HG02981 (cell line): ENCODE results near the gene MESD.
"Not testable (repeated sequence)": the region's sequence is repeated elsewhere in the genome, so short reads cannot be mapped to it uniquely, and the experiment has no call there.

Experiments
- ATAC-seq: cut with Tn5 transposase; IDR thresholded peaks from one replicate; pipeline ENCODE4 v1.9.1; 2021; ENCODE audit warnings: mild to moderate bottlenecking, moderate library complexity; ENCODE audit not compliant: unreplicated experiment

MESD gene

DNA sequence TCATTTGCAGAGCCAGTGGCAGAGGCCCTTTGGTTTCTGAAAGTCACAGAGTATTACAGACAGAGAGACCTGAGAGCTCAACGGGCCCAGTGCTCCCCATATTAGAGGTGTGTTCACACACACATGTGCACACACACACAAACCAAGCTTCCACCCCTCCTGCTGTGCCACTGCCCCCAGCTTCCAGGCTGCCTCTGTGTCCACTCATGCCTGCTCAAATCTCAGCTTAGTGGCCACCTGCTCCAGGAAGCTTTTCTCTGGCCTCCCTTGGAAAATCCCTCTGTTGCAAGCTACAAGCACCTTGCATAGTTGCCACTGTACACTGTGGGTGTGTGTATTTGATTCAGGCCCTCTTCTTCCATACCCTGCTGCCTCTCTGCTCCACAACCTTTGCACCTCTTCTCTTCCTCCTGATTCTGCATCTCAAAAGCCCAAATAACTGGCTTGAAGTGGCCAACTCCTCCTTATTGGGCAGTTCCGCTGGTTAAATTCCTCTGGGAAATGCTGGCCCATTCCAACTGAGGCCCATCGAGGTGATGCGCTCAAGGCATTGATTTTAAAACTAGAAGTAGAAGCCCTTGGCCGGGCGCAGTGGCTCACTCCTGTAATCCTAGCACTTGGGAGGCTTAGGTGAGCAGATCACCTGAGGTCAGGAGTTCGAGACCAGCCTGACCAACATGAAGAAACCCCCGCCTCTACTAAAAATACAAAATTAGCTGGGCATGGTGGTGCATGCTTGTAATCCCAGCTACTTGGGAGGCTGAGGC, 23.0 kb downstream of the MESD start:
- no peak for ATAC-seq

DNA sequence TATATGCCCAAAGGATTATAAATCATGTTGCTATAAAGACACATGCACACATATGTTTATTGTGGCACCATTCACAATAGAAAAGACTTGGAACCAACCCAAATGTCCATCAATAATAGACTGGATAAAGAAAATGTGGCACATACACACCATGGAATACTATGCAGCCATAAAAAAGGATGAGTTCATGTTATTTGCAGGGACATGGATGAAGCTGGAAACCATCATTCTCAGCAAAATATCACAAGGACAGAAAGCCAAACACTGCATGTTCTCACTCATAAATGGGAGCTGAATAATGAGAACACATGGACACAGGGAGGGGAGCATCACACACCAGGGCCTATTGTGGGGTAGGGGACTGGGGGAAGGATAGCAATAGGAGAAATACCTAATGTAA, 24.2 kb downstream of the MESD start:
- ATAC-seq: not testable (repeated sequence)

DNA sequence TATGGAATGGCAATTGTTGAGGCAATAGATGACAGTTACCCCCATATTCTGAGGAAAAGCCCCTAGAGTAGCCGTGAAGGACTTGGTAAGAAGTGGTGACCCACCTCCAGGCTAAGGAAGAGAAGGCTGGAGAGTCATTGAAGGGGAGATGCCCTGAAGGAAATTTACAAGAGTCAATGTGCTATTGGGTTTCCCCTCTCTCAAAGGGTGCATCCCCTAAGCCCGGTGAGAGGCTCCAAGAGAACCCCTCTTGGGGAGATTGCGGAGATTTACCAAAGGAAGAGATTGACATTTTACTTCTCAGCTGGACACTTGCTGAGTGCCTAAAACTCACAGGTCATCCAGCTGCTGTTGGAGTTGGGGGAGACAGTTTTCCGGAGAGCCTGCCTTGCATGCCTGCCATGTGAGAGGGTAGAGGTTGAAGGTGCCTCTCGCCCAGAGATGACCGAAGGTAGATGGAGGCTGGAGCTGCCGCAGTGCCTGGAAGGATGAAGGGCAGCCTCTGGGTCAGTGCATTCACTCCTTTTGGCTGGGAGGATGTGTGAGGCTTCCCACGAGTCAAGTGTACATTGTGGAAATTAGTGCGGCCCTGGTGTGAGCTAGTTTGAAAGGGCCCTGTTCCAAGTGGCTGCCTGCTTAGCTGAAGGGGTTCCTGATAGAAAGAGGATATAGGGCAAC, 30.7 kb downstream of the MESD start:
- ATAC-seq: no peak

GRCh38 chr15:80957976-80958375, 31.6 kb downstream of the MESD start:
- ATAC-seq: no peak

GRCh38 chr15:80957556-80957955, 32.1 kb downstream of the MESD start:
- ATAC-seq: no peak

- ATAC-seq: not testable (repeated sequence)
Observed at GRCh38 chr15:80955571-80956452, 33.8 kb downstream of the MESD start.

DNA sequence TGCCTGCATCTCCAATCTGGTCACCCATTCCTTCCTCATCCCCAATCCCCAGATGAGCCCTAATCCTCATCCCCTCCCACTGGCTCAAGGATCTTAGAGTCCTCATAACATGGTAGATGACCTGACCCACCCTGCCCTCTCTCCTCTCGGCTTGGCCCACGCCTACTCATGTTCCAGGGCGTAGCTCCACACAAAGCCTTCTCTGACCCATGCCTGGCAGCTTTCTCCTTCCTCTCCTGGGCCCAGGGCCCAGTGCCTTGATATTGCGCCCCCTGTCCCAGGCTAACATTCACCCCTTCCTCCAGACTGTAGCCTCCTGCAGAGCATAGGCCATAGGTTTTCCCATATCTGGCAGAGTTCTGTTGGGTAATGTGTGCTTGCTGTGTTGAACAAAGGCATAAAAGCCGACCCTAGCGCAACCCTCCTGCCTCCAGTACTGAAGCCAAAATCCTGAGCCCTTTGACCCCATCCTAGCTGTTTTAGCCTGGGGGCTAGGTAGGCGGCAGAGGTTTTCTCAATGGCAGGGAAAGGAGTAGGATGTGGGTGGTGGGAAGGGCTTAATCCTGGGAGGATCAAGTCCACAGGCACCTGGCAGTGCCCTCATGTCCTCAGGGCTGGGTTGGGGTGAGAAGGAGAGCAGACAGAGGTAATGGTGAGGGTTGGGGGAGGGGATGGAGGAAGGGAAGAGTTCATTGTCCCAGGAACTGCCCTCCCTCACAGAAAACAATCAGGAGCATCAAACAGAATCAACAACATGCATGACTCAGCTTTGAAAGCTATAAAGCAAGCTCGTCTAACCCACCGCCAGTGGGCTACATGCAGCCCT, 35.5 kb downstream of the MESD start:
- ATAC-seq: no peak

DNA sequence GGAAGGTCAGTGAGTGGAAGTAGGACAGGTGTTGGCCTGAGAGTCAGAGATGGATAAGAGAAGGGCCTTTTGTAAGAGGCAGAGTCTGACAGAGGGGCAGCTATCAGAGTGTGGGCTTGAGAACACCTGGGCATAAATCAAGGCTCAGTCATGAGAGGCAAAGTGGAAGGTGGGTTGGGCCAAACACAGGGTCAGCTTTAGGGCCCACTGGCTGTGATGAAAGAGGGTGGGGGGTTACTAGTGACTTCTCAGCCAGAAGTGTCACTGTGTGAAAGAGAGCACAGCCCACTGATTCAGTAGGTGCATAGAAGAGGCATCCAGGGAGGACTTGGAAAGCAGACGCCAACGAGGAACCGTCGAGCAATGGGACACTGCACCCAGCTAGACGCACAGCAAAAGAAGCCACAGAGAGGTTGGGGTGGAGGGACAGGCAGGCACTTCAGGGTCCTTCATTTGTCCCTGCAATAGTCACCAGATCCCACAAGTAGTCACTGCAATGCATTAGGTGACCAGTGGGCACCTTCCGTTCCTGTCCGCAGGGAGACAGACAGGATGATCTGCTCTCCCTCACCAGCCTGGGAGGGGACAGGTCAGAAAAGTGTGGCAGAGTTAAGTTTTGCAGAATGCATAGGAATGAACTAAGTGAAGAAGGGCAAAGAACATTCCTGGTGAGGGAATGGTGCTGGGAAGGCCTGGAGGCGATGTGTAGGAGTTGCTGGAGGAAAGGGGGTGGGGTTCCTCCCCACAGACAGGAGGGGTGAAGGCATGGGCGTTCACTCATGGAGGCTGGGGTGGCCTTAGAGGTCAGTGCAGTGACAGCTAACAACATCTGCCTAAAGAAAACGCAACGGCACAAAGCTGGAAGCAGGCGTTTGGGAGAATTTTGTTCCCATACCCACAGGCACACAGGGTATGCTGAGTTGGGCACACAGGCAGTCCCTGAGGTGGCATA, 36.3 kb downstream of the MESD start:
- no peak for ATAC-seq

DNA sequence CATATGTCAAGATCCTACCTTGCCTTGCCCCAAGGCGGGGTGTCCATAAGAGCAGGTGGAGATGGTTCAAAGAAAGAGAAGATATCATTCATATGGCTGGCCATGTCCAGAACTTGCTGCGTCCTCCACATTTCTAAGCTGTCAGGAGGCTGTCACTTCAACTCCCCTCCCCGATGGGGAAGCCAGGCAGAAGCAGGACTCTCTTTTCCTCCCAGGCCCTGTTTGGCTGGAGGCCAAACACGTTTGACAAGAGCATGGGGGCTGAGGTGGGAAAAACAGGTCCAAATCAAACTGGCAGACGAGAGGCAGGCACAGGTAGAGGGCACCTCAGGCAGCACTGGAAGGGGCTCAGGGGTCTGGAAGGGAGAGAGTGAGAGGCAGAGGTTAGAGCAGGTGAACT, 37.7 kb downstream of the MESD start:
- no peak for ATAC-seq

- ATAC-seq: no peak
Observed at GRCh38 chr15:80950291-80951078, 39.1 kb downstream of the MESD start.

DNA sequence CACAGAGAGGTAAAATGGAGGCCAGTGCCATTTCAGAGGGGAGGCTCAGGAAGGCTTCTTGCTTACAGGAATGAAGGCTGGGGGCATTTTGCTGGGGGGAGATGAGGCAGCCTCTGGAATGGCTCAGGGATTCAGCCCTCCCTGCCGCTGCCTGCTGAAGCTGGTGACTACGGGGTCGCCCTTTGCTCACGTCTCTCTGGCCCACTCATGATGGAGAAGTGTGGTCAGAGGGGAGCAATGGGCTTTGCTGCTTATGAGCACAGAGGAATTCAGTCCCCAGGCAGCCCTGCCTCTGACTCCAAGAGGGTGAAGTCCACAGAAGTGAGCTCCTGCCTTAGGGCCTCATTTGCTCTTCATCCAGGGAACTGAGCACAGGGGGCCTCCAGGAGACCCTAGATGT, 39.9 kb downstream of the MESD start:
- no peak for ATAC-seq

GRCh38 chr15:80948651-80949292, 40.8 kb downstream of the MESD start:
- no peak for ATAC-seq

- no peak for ATAC-seq
Observed at GRCh38 chr15:80946576-80946975, 43.0 kb downstream of the MESD start.

DNA sequence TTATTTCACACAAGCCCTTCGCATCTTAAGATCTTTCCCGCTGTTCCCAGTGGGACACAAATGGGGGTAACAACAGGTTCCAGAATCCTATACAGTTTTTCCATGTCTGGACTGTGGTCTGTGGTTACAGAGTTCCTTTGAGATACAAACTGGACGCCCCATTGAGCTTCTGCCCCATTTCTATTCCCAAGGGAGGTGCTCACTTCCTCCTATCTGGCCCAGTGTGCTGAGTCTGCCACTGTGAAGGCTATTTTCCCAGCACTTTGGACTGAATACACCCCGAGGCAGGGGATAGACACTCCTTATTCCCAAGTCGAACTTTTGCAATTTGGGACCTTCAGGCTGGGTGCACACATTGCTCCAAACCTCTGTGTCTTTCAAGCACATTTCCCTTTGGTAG, 44.0 kb downstream of the MESD start:
- no peak for ATAC-seq

- ATAC-seq: no peak
Observed at GRCh38 chr15:80944818-80945217, 44.8 kb downstream of the MESD start.

DNA sequence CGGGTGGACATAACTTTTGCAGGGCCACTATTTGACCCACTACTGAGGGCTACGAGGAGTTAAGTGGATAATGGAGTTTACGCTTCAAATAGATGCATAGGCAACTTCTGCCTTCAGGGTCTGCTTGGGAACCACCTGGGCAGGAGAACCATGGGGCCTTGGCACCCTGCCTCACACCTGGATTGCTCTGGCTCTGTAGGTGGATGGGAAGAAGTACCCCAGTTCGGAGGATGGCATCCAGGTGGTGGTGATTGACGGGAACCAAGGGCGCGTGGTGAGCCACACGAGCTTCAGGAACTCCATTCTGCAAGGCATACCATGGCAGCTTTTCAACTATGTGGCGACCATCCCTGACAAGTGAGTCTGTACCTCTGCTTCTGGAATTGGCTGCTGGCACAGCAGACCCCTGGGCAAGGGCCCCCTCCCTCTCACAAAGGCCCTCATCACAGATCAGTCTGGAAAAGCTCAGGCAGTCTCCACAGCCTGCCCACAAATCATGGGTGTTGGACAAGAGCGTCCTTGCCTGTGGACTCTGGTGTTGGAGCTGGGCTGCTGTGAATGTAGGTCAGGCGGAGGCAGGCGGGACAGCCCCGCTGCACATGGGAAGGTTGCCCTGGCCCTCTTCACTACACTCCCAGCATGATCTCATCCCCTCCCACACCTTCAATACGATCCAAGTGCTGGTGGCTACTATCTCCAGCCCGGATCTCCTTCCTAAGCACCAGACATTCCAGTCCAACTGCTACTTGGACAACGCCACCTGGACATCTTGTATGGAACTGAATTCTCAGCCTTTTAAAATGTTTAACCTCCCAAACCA, 46.7 kb downstream of the MESD start:
- no peak for ATAC-seq

DNA sequence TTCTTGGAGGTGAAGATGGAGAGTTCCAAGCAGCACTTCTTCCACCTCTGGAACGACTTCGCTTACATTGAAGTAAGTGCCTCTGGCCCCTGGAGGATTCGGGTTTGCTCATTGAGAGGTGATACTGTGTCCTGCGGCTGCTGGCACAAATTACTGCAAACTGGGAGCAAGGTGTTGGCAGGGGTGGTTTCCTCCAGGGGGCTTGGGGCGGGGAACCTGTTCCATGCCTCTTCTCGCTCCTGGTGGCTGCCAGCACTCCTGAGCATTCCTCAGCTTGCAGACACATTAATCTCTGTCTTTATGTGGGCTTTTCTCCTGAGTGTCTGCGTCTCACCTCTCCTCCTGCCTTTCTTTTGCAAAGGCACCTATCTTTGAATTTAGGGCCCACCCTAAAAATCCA, 47.4 kb downstream of the MESD start:
- no peak for ATAC-seq
